ENCODE measurements around the gene CACNA1H.

Gene CACNA1H

GRCh38 chr16:1143761-1144450, 9.0 kb upstream of the CACNA1H start:
- no peak for DNase-seq (ENCODE audit: low spot score)

DNA sequence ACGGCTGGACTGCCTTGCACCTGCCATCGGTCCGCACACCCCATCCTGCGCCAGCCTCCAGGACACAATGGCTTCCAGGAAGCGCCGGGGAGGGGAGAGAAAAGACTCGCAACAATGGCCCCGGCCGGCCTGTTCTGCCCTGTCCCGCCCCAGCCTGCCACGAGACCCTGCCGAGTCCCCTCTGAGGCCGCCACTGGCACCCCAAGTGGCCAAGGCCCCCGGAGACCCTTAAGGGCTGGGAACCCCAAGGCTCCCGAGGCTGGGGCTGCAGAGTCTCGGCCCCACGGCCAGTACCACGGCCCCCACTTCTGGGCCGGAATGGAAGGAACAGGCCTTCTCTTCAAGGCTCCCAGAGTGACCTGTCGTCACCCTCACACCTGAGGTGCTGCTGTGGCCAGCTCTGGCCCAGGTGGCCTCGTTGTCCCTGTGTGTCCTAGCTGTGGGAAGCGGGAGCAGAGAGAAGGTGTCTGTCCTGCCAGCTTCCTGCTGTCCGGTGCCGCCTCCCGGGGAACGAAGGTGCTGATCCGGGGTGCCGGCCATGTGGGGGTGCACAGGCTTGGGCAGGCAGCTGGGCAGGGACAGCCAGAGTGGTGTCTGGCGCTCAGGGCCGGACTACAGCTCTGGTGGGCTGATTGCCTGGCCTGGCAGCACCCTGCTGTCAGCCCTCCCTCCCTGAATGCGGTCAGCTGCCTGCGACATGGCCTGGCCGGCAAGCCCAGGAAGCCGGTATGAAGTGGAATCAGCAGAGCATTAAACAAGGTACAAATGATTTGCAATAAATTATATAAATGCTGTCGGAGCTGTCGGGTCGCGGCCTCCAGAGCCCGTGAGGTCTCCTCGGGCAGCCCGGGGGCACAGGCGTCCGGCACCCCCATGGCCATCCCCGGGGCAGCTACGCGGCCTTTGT, 8.2 kb upstream of the CACNA1H start:
- no peak for DNase-seq (ENCODE audit: low spot score)

- DNase-seq (ENCODE audit: low spot score) = no peak
These were observed 7.4 kb upstream of the CACNA1H start for GRCh38 chr16:1145383-1146100.

DNA sequence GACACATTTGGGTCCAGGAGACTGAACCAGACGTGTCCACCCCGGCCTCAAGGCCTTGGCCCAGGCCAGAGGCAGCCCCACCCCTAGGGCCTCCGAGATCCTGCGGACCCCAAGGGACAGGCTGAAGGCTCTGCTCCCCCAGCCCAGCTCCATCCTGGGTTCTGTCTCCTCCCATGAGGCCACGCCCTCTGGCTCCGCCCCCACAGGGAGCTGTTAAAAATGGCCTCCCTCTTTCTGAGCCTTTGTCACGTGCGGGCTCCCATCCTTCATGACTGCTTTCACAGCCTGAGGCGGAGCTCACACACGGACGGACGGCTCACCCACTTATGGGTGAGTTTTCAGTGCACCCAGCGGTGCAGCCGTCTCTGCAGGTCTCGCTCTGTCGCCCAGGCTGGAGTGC, 6.5 kb upstream of the CACNA1H start:
- DNase-seq (ENCODE audit: low spot score) = no peak

- no peak for DNase-seq (ENCODE audit: low spot score)
These were observed 5.9 kb upstream of the CACNA1H start for GRCh38 chr16:1147027-1147426.

GRCh38 chr16:1149101-1149636, 3.7 kb upstream of the CACNA1H start:
- DNase-seq (ENCODE audit: low spot score) = no peak

GRCh38 chr16:1150511-1150982, 2.4 kb upstream of the CACNA1H start:
- no peak for DNase-seq (ENCODE audit: low spot score)

GRCh38 chr16:1151424-1152122, 1.3 kb upstream of the CACNA1H start:
- no peak for DNase-seq (ENCODE audit: low spot score)

GRCh38 chr16:1152123-1152638, 725 bp upstream of the CACNA1H start:
- DNase-seq (ENCODE audit: low spot score) = no peak

DNA sequence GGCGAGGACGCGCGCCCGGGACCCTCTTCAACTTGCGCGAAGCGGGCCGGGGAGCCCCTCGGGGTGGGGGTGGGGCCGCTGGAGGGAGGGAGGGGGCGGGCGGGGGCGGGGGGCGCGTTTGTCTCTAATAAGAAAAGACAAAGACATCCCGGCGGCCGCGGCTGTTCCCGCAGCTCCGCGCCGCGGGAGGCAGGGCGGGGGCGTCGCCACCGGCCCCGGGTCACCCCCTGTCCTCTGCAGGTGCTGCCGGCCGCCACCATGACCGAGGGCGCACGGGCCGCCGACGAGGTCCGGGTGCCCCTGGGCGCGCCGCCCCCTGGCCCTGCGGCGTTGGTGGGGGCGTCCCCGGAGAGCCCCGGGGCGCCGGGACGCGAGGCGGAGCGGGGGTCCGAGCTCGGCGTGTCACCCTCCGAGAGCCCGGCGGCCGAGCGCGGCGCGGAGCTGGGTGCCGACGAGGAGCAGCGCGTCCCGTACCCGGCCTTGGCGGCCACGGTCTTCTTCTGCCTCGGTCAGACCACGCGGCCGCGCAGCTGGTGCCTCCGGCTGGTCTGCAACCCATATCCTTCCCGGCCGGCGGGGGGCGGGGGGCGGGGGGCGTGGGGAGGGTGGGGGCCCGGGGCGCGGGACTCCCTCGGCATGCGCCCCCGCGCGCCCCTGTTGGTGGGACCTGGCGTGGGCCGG, 714 bp downstream of the CACNA1H start:
- DNase-seq (ENCODE audit: low spot score) = no peak

GRCh38 chr16:1154291-1154886, 1.5 kb downstream of the CACNA1H start:
- no peak for DNase-seq (ENCODE audit: low spot score)

DNA sequence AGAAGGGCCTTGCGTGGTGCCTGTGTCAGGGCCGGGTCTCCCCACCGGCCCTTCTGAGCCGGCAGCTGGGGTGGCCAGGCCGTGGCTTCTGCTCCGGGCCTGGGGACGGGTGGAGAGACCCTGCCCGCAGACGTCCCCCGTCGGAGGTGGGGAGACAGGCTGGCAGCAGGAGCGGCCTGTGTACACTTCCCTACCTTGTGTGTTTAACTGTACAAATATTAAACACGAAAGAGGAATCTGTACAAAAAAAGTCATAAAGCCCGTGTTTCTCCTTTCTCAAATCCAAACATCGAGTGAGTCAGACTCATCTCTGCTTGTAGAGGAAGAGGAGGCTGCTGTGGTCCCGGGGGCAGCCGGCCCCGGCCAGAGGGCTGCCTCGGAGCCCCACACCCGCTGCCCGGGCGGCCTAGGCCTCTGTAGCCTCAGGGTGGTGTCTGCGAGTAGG, 2.0 kb downstream of the CACNA1H start:
- DNase-seq (ENCODE audit: low spot score) = no peak

DNA sequence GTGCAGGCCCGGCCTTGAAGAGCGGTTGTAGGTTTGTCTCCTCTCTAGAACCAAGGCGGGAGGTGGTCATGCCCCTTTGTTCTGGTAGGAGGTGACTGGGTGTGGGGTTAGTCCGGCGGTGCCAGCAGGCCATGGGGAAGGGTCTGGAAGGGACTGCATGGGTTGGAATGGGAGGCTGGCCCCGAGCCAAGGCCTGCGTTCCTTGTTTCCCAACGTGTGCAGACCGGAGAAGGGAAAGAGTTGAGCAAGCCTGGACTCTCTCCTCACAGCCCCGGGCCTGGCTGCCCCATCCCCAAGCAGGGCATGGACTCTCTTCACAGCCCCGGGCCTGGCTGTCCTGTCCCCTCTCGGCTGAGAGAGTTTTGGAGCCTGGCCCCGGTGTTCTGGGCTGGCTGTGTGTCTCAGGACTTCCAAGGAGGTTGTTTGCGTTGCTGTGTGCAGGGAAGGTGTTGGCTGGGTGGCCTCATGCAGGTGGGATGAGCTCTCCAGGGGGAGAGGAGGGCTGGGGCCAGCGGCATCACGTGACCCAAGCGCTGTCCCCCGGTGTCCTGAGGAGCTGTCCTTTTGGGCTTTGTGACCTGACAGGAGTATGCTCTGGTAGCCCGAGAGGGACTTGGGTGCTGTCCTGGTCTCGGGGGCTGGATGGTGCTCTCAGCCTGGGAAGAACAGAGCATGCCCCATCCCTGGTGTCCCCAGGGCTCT, 2.6 kb downstream of the CACNA1H start:
- DNase-seq (ENCODE audit: low spot score) = no peak

DNA sequence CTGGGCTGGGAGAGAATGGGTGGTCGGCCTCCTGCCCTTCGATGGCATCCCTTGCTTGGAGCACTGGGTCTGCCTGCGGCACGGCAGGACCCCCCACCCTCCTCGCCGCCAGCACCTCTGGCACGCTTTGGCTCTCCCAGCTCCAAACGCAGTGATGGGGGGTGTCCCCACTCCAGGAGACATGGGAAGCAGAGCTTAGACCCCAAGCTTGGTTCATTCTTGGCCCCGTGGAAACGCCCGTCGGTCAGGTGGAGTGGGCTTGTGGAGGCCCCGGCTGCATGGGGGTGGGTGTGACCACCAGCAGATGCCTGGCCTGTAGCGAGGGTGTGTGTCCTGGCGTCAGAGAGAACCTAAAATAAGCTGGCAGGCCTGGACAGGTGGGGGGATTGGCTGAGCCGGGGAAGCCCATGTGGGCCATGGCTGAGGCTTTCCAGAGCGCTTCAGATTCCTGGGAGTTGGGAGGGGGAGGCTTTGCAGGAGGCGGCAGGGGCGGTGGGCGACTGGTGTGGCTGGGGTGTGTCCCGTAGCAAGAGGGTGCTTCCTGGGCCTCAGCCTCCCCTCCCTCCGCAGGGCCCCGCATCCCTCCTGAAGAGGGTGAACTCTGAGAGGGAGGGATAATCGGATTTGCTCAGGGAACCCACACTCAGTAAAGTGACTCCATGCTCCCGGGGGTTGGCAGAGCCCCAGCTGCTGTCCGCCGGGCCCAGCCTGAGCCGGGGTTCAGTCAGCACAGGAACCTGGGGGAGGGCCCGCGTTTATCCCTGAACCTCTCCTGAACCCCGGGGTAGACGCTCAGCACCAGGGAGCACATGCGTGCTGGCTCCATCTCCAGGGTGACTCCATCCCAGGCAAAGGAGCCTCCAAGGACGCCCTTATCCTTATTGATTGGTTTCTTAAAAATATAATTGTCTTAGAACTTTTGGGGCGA, 3.4 kb downstream of the CACNA1H start:
- no peak for DNase-seq (ENCODE audit: low spot score)

- no peak for DNase-seq (ENCODE audit: low spot score)
These were observed 4.2 kb downstream of the CACNA1H start for GRCh38 chr16:1156983-1157638.

- no peak for DNase-seq (ENCODE audit: low spot score)
These were observed 4.9 kb downstream of the CACNA1H start for GRCh38 chr16:1157639-1158455.
